Measurements from ENCODE around the gene EFCAB13.

Gene EFCAB13

GRCh38 chr17:47280072-47280811, 43.5 kb upstream of the EFCAB13 start (continued):
- TF ChIP-seq ZNF18 (tag by site-specific recombination; IDR thresholded peaks at IDR 0.05) (peak; percentile 34; the same call in 1 of the 2 replicates), REPIN1 (tag by site-specific recombination; IDR thresholded peaks at IDR 0.05; ENCODE audit: low read depth) (no peak), KLF7 (tag by site-specific recombination; IDR thresholded peaks at IDR 0.05; ENCODE audit: borderline replicate concordance) (no peak), OSR2 (tag by site-specific recombination; IDR thresholded peaks at IDR 0.05) (peak; percentile 68), ZBTB44 (tag by site-specific recombination; IDR thresholded peaks at IDR 0.05) (no peak), ZNF639 (tag by site-specific recombination; IDR thresholded peaks at IDR 0.05) (peak; percentile 66; the same call in 1 of the 2 replicates), EGR2 (tag by site-specific recombination; IDR thresholded peaks at IDR 0.05; ENCODE audit: low read depth) (peak; percentile 14; the same call in 1 of the 2 replicates), ZNF146 (tag by site-specific recombination; IDR thresholded peaks at IDR 0.05) (no peak), ZNF223 (tag by site-specific recombination; IDR thresholded peaks at IDR 0.05) (no peak), ZNF514 (tag by site-specific recombination; IDR thresholded peaks at IDR 0.05) (no peak), GFI1B (tag by site-specific recombination; IDR thresholded peaks at IDR 0.05) (no peak), ZNF600 (tag by site-specific recombination; IDR thresholded peaks at IDR 0.05) (peak; percentile 92), PRDM4 (tag by site-specific recombination; IDR thresholded peaks at IDR 0.05) (no peak), KLF1 (tag by site-specific recombination; IDR thresholded peaks at IDR 0.05) (no peak), ZNF843 (tag by site-specific recombination; IDR thresholded peaks at IDR 0.05) (peak; percentile 82), ZBTB20 (tag by site-specific recombination; IDR thresholded peaks at IDR 0.05) (peak; percentile 57; the same call in 1 of the 2 replicates), WT1 (tag by site-specific recombination; IDR thresholded peaks at IDR 0.05) (peak; percentile 74), SP7 (tag by site-specific recombination; IDR thresholded peaks at IDR 0.05) (peak; percentile 81), ZNF155 (tag by site-specific recombination; IDR thresholded peaks at IDR 0.05) (no peak), ZBTB10 (tag by site-specific recombination; IDR thresholded peaks at IDR 0.05) (0 out of 2 replicates have a peak, but pooled peaks have one; percentile 14), FEZF1 (tag by site-specific recombination; IDR thresholded peaks at IDR 0.05) (no peak), GLI2 (tag by site-specific recombination; IDR thresholded peaks at IDR 0.05; ENCODE audit: borderline replicate concordance, low read depth) (no peak), ZNF140 (tag by site-specific recombination; IDR thresholded peaks at IDR 0.05) (no peak), ZNF292 (tag by site-specific recombination; IDR thresholded peaks at IDR 0.05; ENCODE audit: borderline replicate concordance, low read depth) (no peak), ZFHX2 (tag by site-specific recombination; conservative IDR thresholded peaks at IDR 0.05) (peak; percentile 35; the same call in 1 of the 2 replicates), ZXDB (tag by site-specific recombination; IDR thresholded peaks at IDR 0.05) (no peak), ZNF184 (tag by site-specific recombination; IDR thresholded peaks at IDR 0.05) (no peak), ZBTB8A (tag by site-specific recombination; IDR thresholded peaks at IDR 0.05) (peak; percentile 36), ZNF791 (tag by site-specific recombination; IDR thresholded peaks at IDR 0.05) (no peak)

All from HEK293 (cell line).